ENCODE measurements around the gene SCN7A.
A peak's percentile ranks its signal among the peaks of the same experiment; 100 is the strongest.

Gene SCN7A

DNA sequence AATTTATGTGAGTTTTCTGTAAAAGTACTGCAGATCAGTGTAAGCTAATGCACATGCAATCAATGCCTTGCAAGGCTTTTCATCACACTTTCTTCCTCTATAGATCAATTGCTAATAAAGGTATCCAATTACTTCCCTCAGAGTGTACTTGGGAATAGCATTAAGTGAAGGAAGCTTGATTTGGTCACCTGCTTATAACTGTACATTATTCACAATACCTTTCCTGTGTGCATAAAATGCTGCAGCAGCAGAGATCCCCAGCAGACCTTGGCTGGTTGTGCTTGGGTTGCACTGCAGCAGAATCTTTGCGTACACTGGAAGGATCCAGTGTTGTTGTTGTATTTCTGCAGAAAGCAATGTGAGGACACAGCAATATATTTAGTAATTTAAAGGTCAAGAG lies 99.8 kb downstream of the SCN7A start:
- Histone ChIP-seq H3K4me1 (ENCODE audit: control insufficient read depth, insufficient read depth, low read length) (no peaks in the 10 kb centered on the region), H3K4me3 (ENCODE audit: low read depth, low read length) (no peak overlapping the region), H3K27ac (ENCODE audit: low read depth, low read length) (no peak overlapping the region), H3K36me3 (ENCODE audit: control insufficient read depth, insufficient read depth, low read length) (no peaks in the 10 kb centered on the region), H3K27me3 (ENCODE audit: control insufficient read depth, insufficient read depth, low read length) (no peaks in the 10 kb centered on the region), H3K9me3 (ENCODE audit: control insufficient read depth, insufficient read depth, low read length) (no peaks in the 10 kb centered on the region), H3K9ac (ENCODE audit: low read depth, low read length) (no peak overlapping the region)

- Histone ChIP-seq H3K4me1 (ENCODE audit: control insufficient read depth, insufficient read depth, low read length) (no peaks in the 10 kb centered on the region), H3K36me3 (ENCODE audit: control insufficient read depth, insufficient read depth, low read length) (no peaks in the 10 kb centered on the region), H3K9ac (ENCODE audit: low read depth, low read length) (no peak overlapping the region), H3K4me3 (ENCODE audit: low read depth, low read length) (no peak overlapping the region), H3K27me3 (ENCODE audit: control insufficient read depth, insufficient read depth, low read length) (no peaks in the 10 kb centered on the region), H3K27ac (ENCODE audit: low read depth, low read length) (no peak overlapping the region), H3K9me3 (ENCODE audit: control insufficient read depth, insufficient read depth, low read length) (no peaks in the 10 kb centered on the region)
These were observed 101.0 kb downstream of the SCN7A start for GRCh38 chr2:166393008-166393407.

DNA sequence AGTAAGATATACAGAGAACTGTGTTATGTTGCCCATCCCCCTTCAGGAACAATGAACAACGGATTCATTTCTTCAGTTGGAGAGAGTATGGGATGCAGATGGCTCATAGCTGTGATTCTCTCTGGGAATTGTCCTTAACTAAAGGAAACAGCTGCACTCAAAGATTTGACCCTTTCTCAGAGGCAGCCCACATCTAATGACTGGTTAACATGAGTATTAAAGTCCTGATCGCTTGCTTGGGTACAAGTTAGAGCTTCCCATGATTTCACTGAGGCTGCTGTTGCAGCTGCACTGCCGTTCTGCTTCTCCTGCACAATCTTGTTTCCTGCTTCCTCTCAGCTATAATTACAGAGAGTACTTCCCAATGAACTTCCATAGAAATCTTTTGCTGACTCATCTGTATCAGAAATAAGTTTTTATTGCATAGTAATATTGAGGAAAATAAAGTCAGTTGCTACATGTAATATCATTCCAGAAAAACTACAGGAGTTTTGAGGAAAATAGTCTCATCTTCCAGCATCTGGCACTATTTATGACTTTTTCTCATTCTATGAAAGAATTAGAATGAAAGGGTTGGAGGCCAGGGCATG lies 105.5 kb downstream of the SCN7A start:
- H3K4me1 ChIP-seq (ENCODE audit: control insufficient read depth, insufficient read depth, low read length) = no peaks in the 10 kb centered on the region
- no peak overlapping the region for H3K9ac ChIP-seq (ENCODE audit: low read depth, low read length)
- no peak overlapping the region for H3K4me3 ChIP-seq (ENCODE audit: low read depth, low read length)
- no peaks in the 10 kb centered on the region for H3K36me3 ChIP-seq (ENCODE audit: control insufficient read depth, insufficient read depth, low read length)
- H3K27me3 ChIP-seq (ENCODE audit: control insufficient read depth, insufficient read depth, low read length) = no peaks in the 10 kb centered on the region
- H3K27ac ChIP-seq (ENCODE audit: low read depth, low read length) = no peak overlapping the region
- H3K9me3 ChIP-seq (ENCODE audit: control insufficient read depth, insufficient read depth, low read length) = no peaks in the 10 kb centered on the region

GRCh38 chr2:166385313-166385712 lies 108.7 kb downstream of the SCN7A start:
- Histone ChIP-seq H3K9me3 (ENCODE audit: control insufficient read depth, insufficient read depth, low read length) (no peaks in the 10 kb centered on the region), H3K4me3 (ENCODE audit: low read depth, low read length) (no peak overlapping the region), H3K9ac (ENCODE audit: low read depth, low read length) (no peak overlapping the region), H3K4me1 (ENCODE audit: control insufficient read depth, insufficient read depth, low read length) (no peaks in the 10 kb centered on the region), H3K36me3 (ENCODE audit: control insufficient read depth, insufficient read depth, low read length) (no peaks in the 10 kb centered on the region), H3K27ac (ENCODE audit: low read depth, low read length) (no peak overlapping the region), H3K27me3 (ENCODE audit: control insufficient read depth, insufficient read depth, low read length) (no peaks in the 10 kb centered on the region)

GRCh38 chr2:166384774-166385173 lies 109.3 kb downstream of the SCN7A start:
- H3K9ac ChIP-seq (ENCODE audit: low read depth, low read length) = no peak overlapping the region
- H3K27ac ChIP-seq (ENCODE audit: low read depth, low read length) = no peak overlapping the region
- H3K36me3 ChIP-seq (ENCODE audit: control insufficient read depth, insufficient read depth, low read length) = no peaks in the 10 kb centered on the region
- H3K4me1 ChIP-seq (ENCODE audit: control insufficient read depth, insufficient read depth, low read length) = no peaks in the 10 kb centered on the region
- H3K27me3 ChIP-seq (ENCODE audit: control insufficient read depth, insufficient read depth, low read length) = no peaks in the 10 kb centered on the region
- H3K9me3 ChIP-seq (ENCODE audit: control insufficient read depth, insufficient read depth, low read length) = no peaks in the 10 kb centered on the region
- no peak overlapping the region for H3K4me3 ChIP-seq (ENCODE audit: low read depth, low read length)

DNA sequence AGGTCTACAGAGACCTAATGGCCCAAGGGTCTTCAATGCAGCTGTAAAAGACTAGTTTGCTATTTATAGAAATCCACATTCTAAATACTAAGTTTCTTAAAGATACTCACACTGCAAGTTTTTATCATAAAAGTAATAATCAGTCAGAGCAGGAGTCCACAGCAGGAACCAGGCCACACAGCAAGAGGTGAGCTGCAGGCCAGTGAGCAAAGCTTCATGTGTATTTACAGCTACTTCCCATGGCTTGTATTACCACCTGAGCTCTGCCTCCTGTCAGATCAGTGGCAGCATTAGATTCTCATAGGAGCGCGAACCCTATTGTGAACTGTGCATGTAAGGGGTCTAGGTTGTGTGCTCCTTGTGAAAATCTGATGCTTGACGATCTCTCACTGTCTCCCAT lies 111.6 kb downstream of the SCN7A start:
- Histone ChIP-seq H3K4me1 (ENCODE audit: control insufficient read depth, insufficient read depth, low read length) (no peaks in the 10 kb centered on the region), H3K27me3 (ENCODE audit: control insufficient read depth, insufficient read depth, low read length) (0 out of 2 replicates have a peak, but pooled peaks cover 3% of the 10 kb centered on the region), H3K4me3 (ENCODE audit: low read depth, low read length) (no peak overlapping the region), H3K27ac (ENCODE audit: low read depth, low read length) (no peak overlapping the region), H3K36me3 (ENCODE audit: control insufficient read depth, insufficient read depth, low read length) (no peaks in the 10 kb centered on the region), H3K9ac (ENCODE audit: low read depth, low read length) (no peak overlapping the region), H3K9me3 (ENCODE audit: control insufficient read depth, insufficient read depth, low read length) (no peaks in the 10 kb centered on the region)

- H3K4me3 ChIP-seq (ENCODE audit: low read depth, low read length) = no peak overlapping the region
- no peak overlapping the region for H3K27ac ChIP-seq (ENCODE audit: low read depth, low read length)
These were observed 113.4 kb downstream of the SCN7A start for GRCh38 chr2:166380615-166381014.

GRCh38 chr2:166376873-166377272 lies 117.2 kb downstream of the SCN7A start:
- Histone ChIP-seq H3K4me1 (ENCODE audit: control insufficient read depth, insufficient read depth, low read length) (peaks cover 32% of the 10 kb centered on the region), H3K9ac (ENCODE audit: low read depth, low read length) (no peak overlapping the region), H3K27me3 (ENCODE audit: control insufficient read depth, insufficient read depth, low read length) (peaks cover 16% of the 10 kb centered on the region; the same call in 1 of the 2 replicates), H3K36me3 (ENCODE audit: control insufficient read depth, insufficient read depth, low read length) (no peaks in the 10 kb centered on the region), H3K4me3 (ENCODE audit: low read depth, low read length) (peak overlapping the region; percentile 97), H3K27ac (ENCODE audit: low read depth, low read length) (no peak overlapping the region), H3K9me3 (ENCODE audit: control insufficient read depth, insufficient read depth, low read length) (no peaks in the 10 kb centered on the region)

More at GRCh38 chr2:166380615-166381014, 113.4 kb downstream of the SCN7A start:
- no peak overlapping the region for H3K9ac ChIP-seq (ENCODE audit: low read depth, low read length)
- H3K27me3 ChIP-seq (ENCODE audit: control insufficient read depth, insufficient read depth, low read length) = 0 out of 2 replicates have a peak, but pooled peaks cover 7% of the 10 kb centered on the region
- H3K36me3 ChIP-seq (ENCODE audit: control insufficient read depth, insufficient read depth, low read length) = no peaks in the 10 kb centered on the region
- H3K9me3 ChIP-seq (ENCODE audit: control insufficient read depth, insufficient read depth, low read length) = no peaks in the 10 kb centered on the region
- no peaks in the 10 kb centered on the region for H3K4me1 ChIP-seq (ENCODE audit: control insufficient read depth, insufficient read depth, low read length)

GRCh38 chr2:166376488-166376828 lies 117.6 kb downstream of the SCN7A start:
- peak overlapping the region; percentile 44 for H3K27ac ChIP-seq (ENCODE audit: low read depth, low read length)
- no peaks in the 10 kb centered on the region for H3K9me3 ChIP-seq (ENCODE audit: control insufficient read depth, insufficient read depth, low read length)
- H3K4me3 ChIP-seq (ENCODE audit: low read depth, low read length) = peak overlapping the region; percentile 97
- H3K4me1 ChIP-seq (ENCODE audit: control insufficient read depth, insufficient read depth, low read length) = peaks cover 33% of the 10 kb centered on the region
- H3K36me3 ChIP-seq (ENCODE audit: control insufficient read depth, insufficient read depth, low read length) = no peaks in the 10 kb centered on the region
- H3K27me3 ChIP-seq (ENCODE audit: control insufficient read depth, insufficient read depth, low read length) = peaks cover 16% of the 10 kb centered on the region; the same call in 1 of the 2 replicates
- H3K9ac ChIP-seq (ENCODE audit: low read depth, low read length) = peak overlapping the region; percentile 53; the same call in 1 of the 2 replicates

DNA sequence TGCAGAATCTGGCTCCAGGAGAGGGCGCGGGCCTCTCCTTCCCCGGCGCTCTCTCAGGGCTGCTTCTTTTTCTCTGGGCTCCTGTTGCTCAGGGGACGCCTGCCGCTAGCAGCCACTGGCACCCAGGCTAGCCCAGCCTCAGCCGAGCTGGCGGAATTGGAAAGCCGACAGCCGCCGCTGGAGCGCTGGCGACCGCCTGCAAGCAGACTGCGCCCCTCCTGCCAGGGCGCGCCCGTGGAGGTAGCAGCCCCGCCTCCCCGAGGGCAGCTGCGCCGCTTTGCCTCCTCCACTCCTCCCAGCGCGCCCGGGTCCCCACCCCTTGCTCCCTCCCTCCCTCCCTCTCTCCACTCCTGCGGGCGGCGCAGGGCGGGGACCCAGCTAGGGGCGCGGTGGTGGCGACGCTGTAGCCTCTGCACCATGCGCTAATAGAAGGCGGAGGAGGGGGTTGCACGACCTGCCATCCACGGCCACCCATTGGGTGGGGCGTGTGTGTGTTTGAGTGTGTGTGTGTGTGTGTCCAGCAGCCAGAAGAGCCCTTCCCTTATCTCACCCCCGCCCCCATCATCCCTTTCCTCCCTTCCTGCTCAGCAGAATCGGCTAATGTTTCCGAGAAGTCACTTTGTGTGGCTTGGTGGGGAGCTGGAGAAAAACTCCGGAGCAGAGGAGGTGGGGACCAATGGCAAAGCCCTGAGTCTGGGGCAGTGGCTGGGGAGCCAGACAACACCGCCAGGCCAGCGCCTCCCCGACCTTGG lies 118.1 kb downstream of the SCN7A start, which contains the start of gene SCN9A:
Gene SCN9A (minus strand): TSS at position 209 of the 752 bp plus-strand sequence. CDS start 64,188 bp downstream, outside the sequence.
- Histone ChIP-seq H3K36me3 (ENCODE audit: control insufficient read depth, insufficient read depth, low read length) (no peaks in the 10 kb centered on the region), H3K4me1 (ENCODE audit: control insufficient read depth, insufficient read depth, low read length) (peaks cover 33% of the 10 kb centered on the region), H3K27me3 (ENCODE audit: control insufficient read depth, insufficient read depth, low read length) (peaks cover 16% of the 10 kb centered on the region; the same call in 1 of the 2 replicates), H3K4me3 (ENCODE audit: low read depth, low read length) (peak within 1 kb of the TSS; percentile 97), H3K9ac (ENCODE audit: low read depth, low read length) (peak within 1 kb of the TSS; percentile 53), H3K27ac (ENCODE audit: low read depth, low read length) (peak within 1 kb of the TSS; percentile 44), H3K9me3 (ENCODE audit: control insufficient read depth, insufficient read depth, low read length) (no peaks in the 10 kb centered on the region)

DNA sequence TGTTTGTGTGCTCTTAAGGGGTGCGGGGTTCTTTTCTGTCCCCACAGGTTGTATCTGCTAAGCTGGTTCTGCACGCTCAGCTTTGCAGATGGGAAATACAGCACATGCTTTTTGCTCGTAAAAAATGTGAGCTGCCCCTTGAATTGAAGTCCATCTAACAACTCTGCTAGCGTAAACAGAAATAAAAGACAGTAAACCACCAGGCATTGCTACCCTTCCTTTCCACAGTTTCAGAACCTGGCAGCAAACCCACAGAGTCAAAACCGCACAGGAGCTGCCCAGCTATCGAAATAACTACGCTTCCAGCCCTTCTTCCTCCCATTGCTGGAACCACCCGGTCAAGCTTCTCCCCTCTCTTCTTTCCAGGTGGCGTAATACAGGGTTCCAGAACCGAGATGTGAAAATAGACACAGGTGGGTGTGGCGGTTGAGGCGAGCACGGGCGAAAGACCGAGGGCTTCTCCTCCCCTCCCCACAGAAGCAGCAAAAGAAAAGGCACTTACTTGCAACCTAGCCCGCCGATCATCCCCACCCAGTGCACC lies 118.8 kb downstream of the SCN7A start:
- peaks cover 16% of the 10 kb centered on the region; the same call in 1 of the 2 replicates for H3K27me3 ChIP-seq (ENCODE audit: control insufficient read depth, insufficient read depth, low read length)
- H3K4me3 ChIP-seq (ENCODE audit: low read depth, low read length) = peak overlapping the region; percentile 97
- no peaks in the 10 kb centered on the region for H3K9me3 ChIP-seq (ENCODE audit: control insufficient read depth, insufficient read depth, low read length)
- H3K9ac ChIP-seq (ENCODE audit: low read depth, low read length) = no peak overlapping the region
- H3K27ac ChIP-seq (ENCODE audit: low read depth, low read length) = no peak overlapping the region
- H3K36me3 ChIP-seq (ENCODE audit: control insufficient read depth, insufficient read depth, low read length) = no peaks in the 10 kb centered on the region
- peaks cover 33% of the 10 kb centered on the region for H3K4me1 ChIP-seq (ENCODE audit: control insufficient read depth, insufficient read depth, low read length)
